IMR-90 (cell line): Measurements from ENCODE around the gene DNASE2B. TPM values are rescaled to one million over a fixed set of nuclear protein-coding genes. Genes with fewer than 3 reads are reported as not detected.

Experiments
- ATAC-seq: fragments of 200-7000 bp; cut with Tn5 transposase; 2 replicates; pipeline ENCODE4 v1.9.1; 2020; ENCODE audit warnings: low read depth, mild to moderate bottlenecking, moderate library complexity
- BruUV-seq: library from RNA; stranded (reverse); fragments of 400-500 nt; replicated peaks from 2 replicates; lab custom pipeline; 2021; lab: Mats Ljungman, UMichigan
- CTCF ChIA-PET: fragments of 300-600 bp; formaldehyde crosslinking; extraction: SDS; loops from one replicate; lab custom pipeline; 2021; ENCODE audit warnings: antibody characterized with exemption; lab: Yijun Ruan, JAX
- POLR2A ChIA-PET: fragments of 300-600 bp; sonication (Branson Sonifier 250); formaldehyde crosslinking; loops from one replicate; lab custom pipeline; 2022; ENCODE audit warnings: antibody characterized with exemption; ENCODE audit not compliant: unreplicated experiment; lab: Charles Lee
- DNase-seq: peaks from one replicate; pipeline ENCODE4 v3.0.0; 2013
- H2AFZ ChIP-seq: replicated peaks from 2 replicates; pipeline ENCODE3; 2013; ENCODE audit warnings: low read length, mild to moderate bottlenecking; ENCODE audit not compliant: poor library complexity
- H2AK5ac ChIP-seq: 2 replicates; pipeline ENCODE4 v1.6.1; 2013; ENCODE audit warnings: low read depth, low read length, inconsistent platforms
- H2AK9ac ChIP-seq: replicated peaks from 2 replicates; pipeline ENCODE3; 2013; ENCODE audit warnings: mild to moderate bottlenecking, low read depth, low read length, moderate library complexity; ENCODE audit not compliant: poor library complexity
- H2BK120ac ChIP-seq: 2 replicates; pipeline ENCODE4 v1.6.1; 2013; ENCODE audit warnings: low read depth, low read length, inconsistent platforms
- H2BK15ac ChIP-seq: 3 replicates; pipeline ENCODE4 v1.6.1; 2013; ENCODE audit warnings: low read depth, low read length, inconsistent platforms
- H2BK20ac ChIP-seq: 2 replicates; pipeline ENCODE4 v1.6.1; 2013; ENCODE audit warnings: low read depth, mild to moderate bottlenecking, inconsistent platforms, low read length, moderate library complexity
- H2BK5ac ChIP-seq: 2 replicates; pipeline ENCODE4 v1.6.1; 2013; ENCODE audit warnings: mild to moderate bottlenecking, low read depth, low read length, inconsistent platforms; ENCODE audit not compliant: poor library complexity, severe bottlenecking
- H3K14ac ChIP-seq: replicated peaks from 2 replicates; pipeline ENCODE4 v1.6.1; 2013; ENCODE audit warnings: low read depth, low read length, inconsistent platforms
- H3K18ac ChIP-seq: 2 replicates; pipeline ENCODE4 v1.6.1; 2013; ENCODE audit warnings: low read depth, low read length, control low read depth
- H3K23ac ChIP-seq: 2 replicates; pipeline ENCODE4 v1.6.1; 2013; ENCODE audit warnings: low read depth, low read length, inconsistent platforms
- H3K27ac ChIP-seq: 2 replicates; pipeline ENCODE4 v1.5.1; 2013; ENCODE audit warnings: mild to moderate bottlenecking, control low read depth, low read length; ENCODE audit not compliant: insufficient read depth
- H3K27me3 ChIP-seq: 2 replicates; pipeline ENCODE4 v1.6.1; 2013; ENCODE audit warnings: low read length; ENCODE audit not compliant: control insufficient read depth, insufficient read depth
- H3K36me3 ChIP-seq: 2 replicates; pipeline ENCODE4 v1.6.1; 2013; ENCODE audit warnings: low read length, mixed read lengths; ENCODE audit not compliant: control insufficient read depth, insufficient read depth
- H3K4ac ChIP-seq: 2 replicates; pipeline ENCODE4 v1.6.1; 2013; ENCODE audit warnings: low read depth, low read length, inconsistent platforms
- H3K4me1 ChIP-seq: 2 replicates; pipeline ENCODE4 v1.6.1; 2013; ENCODE audit warnings: low read length, mixed read lengths; ENCODE audit not compliant: control insufficient read depth, insufficient read depth
- H3K4me2 ChIP-seq: 2 replicates; pipeline ENCODE4 v1.6.1; 2013; ENCODE audit warnings: low read depth, mild to moderate bottlenecking, control low read depth, low read length, moderate library complexity
- H3K4me3 ChIP-seq: 2 replicates; pipeline ENCODE4 v1.5.1; 2013; ENCODE audit warnings: low read depth, mild to moderate bottlenecking, control low read depth, low read length, moderate library complexity; ENCODE audit not compliant: insufficient read depth
- H3K56ac ChIP-seq: 2 replicates; pipeline ENCODE4 v1.6.1; 2013; ENCODE audit warnings: low read length, inconsistent platforms; ENCODE audit not compliant: insufficient read depth; ENCODE audit errors: extremely low read depth
- H3K79me1 ChIP-seq, 2 experiments: 2 replicates each; pipeline ENCODE4 v1.6.1; 2013; ENCODE audit warnings: low read length in 2 of 2, inconsistent platforms in 1 of 2, low read depth in 1 of 2
- H3K9ac ChIP-seq: 2 replicates; pipeline ENCODE4 v1.6.1; 2013; ENCODE audit warnings: low read depth, low read length, control low read depth
- H3K9me1 ChIP-seq: 2 replicates; pipeline ENCODE4 v1.6.1; 2013; ENCODE audit warnings: low read length, inconsistent platforms; ENCODE audit not compliant: insufficient read depth
- H3K9me3 ChIP-seq: 2 replicates; pipeline ENCODE4 v1.6.1; 2013; ENCODE audit warnings: low read length; ENCODE audit not compliant: control insufficient read depth, insufficient read depth
- H4K20me1 ChIP-seq: 2 replicates; pipeline ENCODE4 v1.6.1; 2013; ENCODE audit warnings: low read length, inconsistent platforms; ENCODE audit not compliant: insufficient read depth
- H4K5ac ChIP-seq: 2 replicates; pipeline ENCODE4 v1.6.1; 2013; ENCODE audit warnings: mild to moderate bottlenecking, low read depth, low read length, control low read depth
- H4K8ac ChIP-seq, 2 experiments: 2 replicates each; pipeline ENCODE4 v1.6.1; 2013; ENCODE audit warnings: low read depth in 2 of 2, low read length in 2 of 2, control low read depth in 1 of 2, inconsistent platforms in 1 of 2
- H4K91ac ChIP-seq: 2 replicates; pipeline ENCODE4 v1.6.1; 2013; ENCODE audit warnings: low read depth, low read length, inconsistent platforms; ENCODE audit not compliant: insufficient read depth
- BHLHE40 ChIP-seq: fragments of 150-350 bp; IDR thresholded peaks from 2 replicates; pipeline ENCODE4 v1.6.1; 2016; ENCODE audit warnings: mild to moderate bottlenecking, low read depth, low read length
- CEBPB ChIP-seq: IDR thresholded peaks from 2 replicates; pipeline ENCODE4 v1.6.1; 2012; ENCODE audit warnings: low read depth, low read length, improper control_type of control experiment
- CHD1 ChIP-seq: IDR thresholded peaks from 2 replicates; pipeline ENCODE4 v1.6.1; 2012; ENCODE audit warnings: low read depth, low read length, improper control_type of control experiment
- MAFK ChIP-seq: IDR thresholded peaks from 2 replicates; pipeline ENCODE4 v1.6.1; 2012; ENCODE audit warnings: low read depth, low read length, improper control_type of control experiment
- MAZ ChIP-seq: IDR thresholded peaks from 2 replicates; pipeline ENCODE4 v1.6.1; 2012; ENCODE audit warnings: low read depth, mild to moderate bottlenecking, low read length, improper control_type of control experiment, moderate library complexity, borderline replicate concordance
- MXI1 ChIP-seq: IDR thresholded peaks from 2 replicates; pipeline ENCODE4 v1.6.1; 2012; ENCODE audit warnings: low read depth, mild to moderate bottlenecking, low read length, moderate library complexity, borderline replicate concordance
- POLR2A ChIP-seq: IDR thresholded peaks from 2 replicates; pipeline ENCODE4 v1.6.1; 2012; ENCODE audit warnings: mild to moderate bottlenecking, low read depth, low read length
- RAD21 ChIP-seq: IDR thresholded peaks from 2 replicates; pipeline ENCODE4 v1.6.1; 2012; ENCODE audit warnings: low read length, improper control_type of control experiment
- RFX5 ChIP-seq: IDR thresholded peaks from 2 replicates; pipeline ENCODE4 v1.8.0; 2012; ENCODE audit warnings: low read depth, mild to moderate bottlenecking, low read length, moderate library complexity
- SMC3 ChIP-seq: fragments of 150-350 bp; IDR thresholded peaks from 2 replicates; pipeline ENCODE4 v1.6.1; 2016; ENCODE audit warnings: low read depth, mild to moderate bottlenecking, antibody characterized with exemption, low read length, moderate library complexity
- WGBS, 2 experiments: methylation state at CpG; one replicate each; pipeline versions ENCODE4 v1.1.5 to v1.1.7; 2013; ENCODE audit warnings: missing lambda C conversion rate in 2 of 2; ENCODE audit not compliant: insufficient read length in 1 of 2; ENCODE audit errors: extremely low coverage in 2 of 2; 5-methylcytosine and 5-hydroxymethylcytosine counted together
- dilution Hi-C: fragments of 300-500 bp; cut with HindIII; formaldehyde crosslinking; loops from one replicate; pipeline ENCODE4 v1.14.3; 2018; ENCODE audit warnings: low sequenced_read_pairs; ENCODE audit not compliant: unreplicated experiment
- in situ Hi-C: fragments of 300-500 bp; cut with MboI; formaldehyde crosslinking; loops from 3 replicates; pipeline ENCODE4 v1.14.3; 2019; ENCODE audit warnings: low sequenced_read_pairs, inconsistent platforms, mixed read lengths
- intact Hi-C: fragments of 100-400 bp; cut with micrococcal nuclease; formaldehyde crosslinking; loops from 2 replicates; pipeline ENCODE4 v1.10.0; 2022
- polyA plus RNA-seq, 3 experiments: library from polyadenylated mRNA; depleted of rRNA; stranded (reverse); fragments of >200 nt; gene quantifications; 2 replicates each; pipeline ENCODE4 v1.2.3, GENCODE V29; 2012; ENCODE audit warnings: low replicate concordance in 1 of 3
- total RNA-seq: library from RNA; depleted of rRNA; stranded (reverse); fragments of >200 nt; gene quantifications from 2 replicates; pipeline ENCODE4 v1.2.3, GENCODE V29; 2012
- TF ChIP-seq, protein P1 (sequence below): fragments of 150-350 bp; IDR thresholded peaks from 2 replicates; pipeline ENCODE4 v1.6.1; 2016; ENCODE audit warnings: low read depth, mild to moderate bottlenecking, low read length, moderate library complexity, borderline replicate concordance
- TF ChIP-seq, protein P2 (sequence below): fragments of 150-350 bp; IDR thresholded peaks from 2 replicates; pipeline ENCODE4 v1.6.1; 2017; ENCODE audit warnings: mild to moderate bottlenecking, antibody characterized with exemption, low read length, low read depth

DNASE2B gene
- total and polyA plus RNA-seq, 2 of the 4 experiments (the other 2 are of a cell fraction), result not detected

DNA sequence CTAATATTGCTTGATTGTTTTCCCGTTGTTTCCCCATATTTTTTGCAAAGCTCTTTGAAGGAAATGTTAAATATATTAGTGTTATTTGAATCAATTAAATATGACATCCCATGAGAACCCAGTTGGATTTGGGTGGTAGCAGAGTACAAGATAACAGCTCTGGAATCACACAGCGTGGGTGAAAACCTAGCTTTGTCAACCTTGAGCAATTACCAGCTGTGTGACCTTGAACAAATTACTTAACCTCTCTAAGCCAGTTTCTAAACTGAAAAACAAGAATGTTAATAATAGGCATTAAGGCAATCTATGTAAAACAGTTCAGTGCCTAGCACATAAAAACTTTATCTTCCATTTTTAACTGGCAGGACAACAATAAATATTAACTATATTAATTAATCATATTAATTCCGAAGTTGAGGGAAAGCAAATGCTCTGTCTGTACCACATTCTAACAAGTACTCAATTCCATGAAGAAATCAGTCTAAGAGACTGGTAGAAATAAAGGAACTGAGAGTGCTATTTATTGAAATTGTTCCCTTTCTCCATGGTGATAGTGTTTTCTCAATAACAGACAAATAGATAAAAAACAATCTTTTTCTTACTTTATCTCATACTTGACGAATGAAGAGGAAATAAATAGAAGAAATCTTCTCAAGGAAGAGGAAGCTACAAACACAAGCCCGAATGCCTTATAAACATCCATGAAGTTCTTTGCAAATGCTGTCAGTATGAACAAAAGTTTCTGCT lies 27.0 kb downstream of the DNASE2B start:
- H2BK20ac ChIP-seq, result no peak overlapping the region
- no peak overlapping the region for H3K18ac ChIP-seq
- intact Hi-C loops, result no loop called here
- H3K4me1 ChIP-seq, result peaks cover 1% of the 10 kb centered on the region; the same call in 1 of the 2 replicates
- no peak overlapping the region for H4K91ac ChIP-seq
- H3K27me3 ChIP-seq, result no peaks in the 10 kb centered on the region
- no peak overlapping the region for H3K9ac ChIP-seq
- no peak overlapping the region for H2BK15ac ChIP-seq
- no peak overlapping the region for H2AFZ ChIP-seq
- H3K27ac ChIP-seq, result no peak overlapping the region
- POLR2A ChIA-PET, result no interaction called here
- CTCF ChIA-PET, result no interaction called here
- H2AK9ac ChIP-seq, result no peak overlapping the region
- H2BK5ac ChIP-seq, result no peak overlapping the region
- H2AK5ac ChIP-seq, result no peak overlapping the region
- no peak overlapping the region for H3K4me3 ChIP-seq
- H3K23ac ChIP-seq, result no peak overlapping the region
- WGBS, 2 experiments, result no CpG with 5 or more reads among the region's 5 CpGs
- BruUV-seq, result no TSS peak
- H3K14ac ChIP-seq, result no peak overlapping the region
- peaks cover under 1% of the 10 kb centered on the region for H3K9me3 ChIP-seq
- no peaks in the 10 kb centered on the region for H3K9me1 ChIP-seq
- H4K5ac ChIP-seq, result no peak overlapping the region
- dilution Hi-C loops, result loop anchor here (25.0 kb wide), 1 partner anchor 288 kb away; the partner anchor contains the start of gene PRKACB
- no peak overlapping the region for H4K8ac ChIP-seq
- H3K36me3 ChIP-seq, result no peaks in the 10 kb centered on the region
- H3K56ac ChIP-seq, result no peak overlapping the region
- H3K79me1 ChIP-seq, result no peaks in the 10 kb centered on the region
- H3K4ac ChIP-seq, result no peak overlapping the region
- TF ChIP-seq MAFK (no peak), BHLHE40 (no peak), RFX5 (no peak), CHD1 (no peak), CEBPB (no peak), MAZ (no peak), MXI1 (no peak), SMC3 (no peak), POLR2A (no peak), RAD21 (no peak)
- TF ChIP-seq, protein P1, sequence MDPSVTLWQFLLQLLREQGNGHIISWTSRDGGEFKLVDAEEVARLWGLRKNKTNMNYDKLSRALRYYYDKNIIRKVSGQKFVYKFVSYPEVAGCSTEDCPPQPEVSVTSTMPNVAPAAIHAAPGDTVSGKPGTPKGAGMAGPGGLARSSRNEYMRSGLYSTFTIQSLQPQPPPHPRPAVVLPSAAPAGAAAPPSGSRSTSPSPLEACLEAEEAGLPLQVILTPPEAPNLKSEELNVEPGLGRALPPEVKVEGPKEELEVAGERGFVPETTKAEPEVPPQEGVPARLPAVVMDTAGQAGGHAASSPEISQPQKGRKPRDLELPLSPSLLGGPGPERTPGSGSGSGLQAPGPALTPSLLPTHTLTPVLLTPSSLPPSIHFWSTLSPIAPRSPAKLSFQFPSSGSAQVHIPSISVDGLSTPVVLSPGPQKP, result no peak
- TF ChIP-seq, protein P2, sequence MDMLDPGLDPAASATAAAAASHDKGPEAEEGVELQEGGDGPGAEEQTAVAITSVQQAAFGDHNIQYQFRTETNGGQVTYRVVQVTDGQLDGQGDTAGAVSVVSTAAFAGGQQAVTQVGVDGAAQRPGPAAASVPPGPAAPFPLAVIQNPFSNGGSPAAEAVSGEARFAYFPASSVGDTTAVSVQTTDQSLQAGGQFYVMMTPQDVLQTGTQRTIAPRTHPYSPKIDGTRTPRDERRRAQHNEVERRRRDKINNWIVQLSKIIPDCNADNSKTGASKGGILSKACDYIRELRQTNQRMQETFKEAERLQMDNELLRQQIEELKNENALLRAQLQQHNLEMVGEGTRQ, result no peak
- ATAC-seq (no peak), DNase-seq (no peak)
- no peak overlapping the region for H3K4me2 ChIP-seq
- H4K20me1 ChIP-seq, result no peaks in the 10 kb centered on the region
- in situ Hi-C loops, result loop anchor here (25.0 kb wide), 1 partner anchor 337 kb away; no protein-coding TSS in a partner anchor
- no peak overlapping the region for H2BK120ac ChIP-seq
